ENCODE results near the gene ENG.

Gene ENG

GRCh38 chr9:127818574-127818973, 35.9 kb downstream of the ENG start:
- ChIA-PET CTCF (interaction anchor here (1.0 to 2.1 kb wide), 3 partner anchors 10 to 51 kb away, joined by 3 to 7 read pairs (median 3); no protein-coding TSS in a partner anchor), POLR2A (interaction anchor here (0.5 to 1.0 kb wide), 2 partner anchors 17 to 22 kb away, joined by 3 to 4 read pairs; no protein-coding TSS in a partner anchor)
- no peak for TF ChIP-seq CTCF (IDR thresholded peaks at IDR 0.05; ENCODE audit: control extremely low read depth, extremely low read depth, low read depth, missing control alignments)
- no peak for DNase-seq (ENCODE audit: extremely low spot score)

GRCh38 chr9:127817881-127818434, 36.5 kb downstream of the ENG start:
- ChIA-PET CTCF (interaction anchor here (1.0 to 2.1 kb wide), 5 partner anchors 9 to 126 kb away, joined by 3 to 7 read pairs (median 3); no protein-coding TSS in a partner anchor), POLR2A (interaction anchor here (0.5 to 1.0 kb wide), 2 partner anchors 17 to 21 kb away, joined by 3 to 4 read pairs; no protein-coding TSS in a partner anchor)
- no peak for DNase-seq (ENCODE audit: extremely low spot score)
- TF ChIP-seq CTCF (IDR thresholded peaks at IDR 0.05; ENCODE audit: control extremely low read depth, extremely low read depth, low read depth, missing control alignments) = no peak

- DNase-seq (ENCODE audit: extremely low spot score) = no peak
- ChIA-PET POLR2A (no interaction called here), CTCF (interaction anchor here (1.0 to 2.1 kb wide), 3 partner anchors 45 to 127 kb away, joined by 3 to 7 read pairs (median 3); no protein-coding TSS in a partner anchor)
- no peak for TF ChIP-seq CTCF (IDR thresholded peaks at IDR 0.05; ENCODE audit: control extremely low read depth, extremely low read depth, low read depth, missing control alignments)
Observed at GRCh38 chr9:127816728-127817127, 37.7 kb downstream of the ENG start.

GRCh38 chr9:127816362-127816725, 38.1 kb downstream of the ENG start:
- ChIA-PET POLR2A (no interaction called here), CTCF (interaction anchor here (1.4 kb wide), 1 partner anchor 105 kb away, joined by 3 read pairs; no protein-coding TSS in a partner anchor)
- TF ChIP-seq CTCF (IDR thresholded peaks at IDR 0.05; ENCODE audit: control extremely low read depth, extremely low read depth, low read depth, missing control alignments) = no peak
- DNase-seq (ENCODE audit: extremely low spot score) = no peak

GRCh38 chr9:127815512-127816361, 38.7 kb downstream of the ENG start:
- POLR2A ChIA-PET = no interaction called here
- CTCF ChIA-PET = interaction anchor here (1.4 kb wide), 1 partner anchor 106 kb away, joined by 3 read pairs; no protein-coding TSS in a partner anchor
- DNase-seq (ENCODE audit: extremely low spot score) = no peak
- no peak for TF ChIP-seq CTCF (IDR thresholded peaks at IDR 0.05; ENCODE audit: control extremely low read depth, extremely low read depth, low read depth, missing control alignments)
